GM18519 (cell line): ENCODE data around the gene JOSD2.
"Not testable (repeated sequence)": the region's sequence is repeated elsewhere in the genome, so short reads cannot be mapped to it uniquely, and the experiment has no call there.

Experiments used
- ATAC-seq: cut with Tn5 transposase; IDR thresholded peaks from one replicate; pipeline ENCODE4 v1.9.1; 2021; ENCODE audit warnings: mild to moderate bottlenecking, moderate library complexity; ENCODE audit not compliant: unreplicated experiment, low FRiP score

The JOSD2 gene

GRCh38 chr19:50547385-50548190 lies 36.6 kb upstream of the JOSD2 start:
- ATAC-seq, result no peak

- no peak for ATAC-seq
Observed at GRCh38 chr19:50546527-50547221, 35.7 kb upstream of the JOSD2 start.

- ATAC-seq, result no peak
Observed at GRCh38 chr19:50542943-50543342, 32.0 kb upstream of the JOSD2 start.

GRCh38 chr19:50537769-50538230 lies 26.8 kb upstream of the JOSD2 start:
- ATAC-seq, result no peak

- ATAC-seq, result no peak
Observed at GRCh38 chr19:50537306-50537685, 26.3 kb upstream of the JOSD2 start.

GRCh38 chr19:50536662-50537305 lies 25.8 kb upstream of the JOSD2 start:
- no peak for ATAC-seq

GRCh38 chr19:50535672-50536187 lies 24.7 kb upstream of the JOSD2 start:
- ATAC-seq, result no peak

- no peak for ATAC-seq
Observed at GRCh38 chr19:50534478-50534877, 23.5 kb upstream of the JOSD2 start.

GRCh38 chr19:50532952-50533351 lies 22.0 kb upstream of the JOSD2 start:
- no peak for ATAC-seq

- ATAC-seq, result no peak
Observed at GRCh38 chr19:50531171-50531612, 20.2 kb upstream of the JOSD2 start.

- ATAC-seq, result not testable (repeated sequence)
Observed at GRCh38 chr19:50528052-50528451, 17.1 kb upstream of the JOSD2 start.

- ATAC-seq, result no peak
Observed at GRCh38 chr19:50522881-50523280, 11.9 kb upstream of the JOSD2 start.

- ATAC-seq, result no peak
Observed at GRCh38 chr19:50520822-50521465, 10.0 kb upstream of the JOSD2 start.

GRCh38 chr19:50519006-50519575 lies 8.1 kb upstream of the JOSD2 start:
- ATAC-seq, result no peak

GRCh38 chr19:50518091-50519005 lies 7.4 kb upstream of the JOSD2 start:
- no peak for ATAC-seq

GRCh38 chr19:50517704-50518075 lies 6.7 kb upstream of the JOSD2 start:
- no peak for ATAC-seq

- no peak for ATAC-seq
Observed at GRCh38 chr19:50516964-50517703, 6.1 kb upstream of the JOSD2 start.

- ATAC-seq, result no peak
Observed at GRCh38 chr19:50516456-50516855, 5.5 kb upstream of the JOSD2 start.

- no peak for ATAC-seq
Observed at GRCh38 chr19:50515168-50515561, 4.2 kb upstream of the JOSD2 start.
